HG03103 (cell line): ENCODE data around the gene BPIFB6.

ENCODE experiments used
- ATAC-seq: cut with Tn5 transposase; IDR thresholded peaks from one replicate; pipeline ENCODE4 v1.9.1; 2021; ENCODE audit warnings: low read depth; ENCODE audit not compliant: unreplicated experiment

The BPIFB6 gene

GRCh38 chr20:33000802-33001466 lies 30.5 kb upstream of the BPIFB6 start:
- ATAC-seq = no peak

GRCh38 chr20:33002087-33002808 lies 29.2 kb upstream of the BPIFB6 start:
- ATAC-seq = no peak

- ATAC-seq = no peak
These were observed 27.2 kb upstream of the BPIFB6 start, which contains the start of gene SUN5 for GRCh38 chr20:33004141-33004751. TSS of gene SUN5 (minus strand) at chr20:33004433. CDS start at chr20:33004340, 93 bp downstream.

- no peak for ATAC-seq
These were observed 26.3 kb upstream of the BPIFB6 start for GRCh38 chr20:33005132-33005566.

- ATAC-seq = no peak
These were observed 25.3 kb upstream of the BPIFB6 start for GRCh38 chr20:33005908-33006775.

- no peak for ATAC-seq
These were observed 24.6 kb upstream of the BPIFB6 start for GRCh38 chr20:33006776-33007375.

GRCh38 chr20:33007376-33008335 lies 23.8 kb upstream of the BPIFB6 start, which contains the start of gene BPIFB2:
TSS of gene BPIFB2 (plus strand) at chr20:33007704. CDS start at chr20:33008575, 871 bp downstream.
- ATAC-seq = no peak

GRCh38 chr20:33008336-33009213 lies 22.9 kb upstream of the BPIFB6 start:
- no peak for ATAC-seq

GRCh38 chr20:33009214-33010132 lies 22.0 kb upstream of the BPIFB6 start:
- ATAC-seq = no peak

- ATAC-seq = no peak
These were observed 21.3 kb upstream of the BPIFB6 start for GRCh38 chr20:33010133-33010504.

- ATAC-seq = no peak
These were observed 20.6 kb upstream of the BPIFB6 start for GRCh38 chr20:33010674-33011449.

- no peak for ATAC-seq
These were observed 18.9 kb upstream of the BPIFB6 start for GRCh38 chr20:33012327-33013189.

- no peak for ATAC-seq
These were observed 17.6 kb upstream of the BPIFB6 start for GRCh38 chr20:33013701-33014326.

- ATAC-seq = no peak
These were observed 16.9 kb upstream of the BPIFB6 start for GRCh38 chr20:33014336-33015113.
